AG04450 (cell line): Measurements from ENCODE around the gene DEFB124. TPM values are rescaled to one million over a fixed set of nuclear protein-coding genes. Genes with fewer than 3 reads are reported as not detected.
"Not testable (repeated sequence)": the region's sequence is repeated elsewhere in the genome, so short reads cannot be mapped to it uniquely, and the experiment has no call there.

ENCODE experiments used
- CTCF ChIA-PET: fragments of 300-600, 350-600 bp; formaldehyde crosslinking; extraction: SDS; loops from one replicate; lab custom pipeline; 2022; ENCODE audit warnings: antibody characterized with exemption, inconsistent platforms; lab: Charles Lee
- POLR2A ChIA-PET: fragments of 350-600 bp; formaldehyde crosslinking; extraction: SDS; loops from one replicate; lab custom pipeline; 2021; ENCODE audit warnings: antibody characterized with exemption, inconsistent platforms; lab: Yijun Ruan, JAX
- DNase-seq: peaks from one replicate; pipeline ENCODE4 v3.0.0-alpha.2; 2011; ENCODE audit warnings: low read depth, low spot score
- H3K27ac ChIP-seq: one replicate; pipeline ENCODE4 v1.5.1; 2012; ENCODE audit warnings: low read depth, low read length, control low read depth
- H3K27me3 ChIP-seq: one replicate; pipeline ENCODE4 v1.6.0; 2012; ENCODE audit warnings: low read length; ENCODE audit not compliant: control insufficient read depth, insufficient read depth
- H3K4me3 ChIP-seq: 2 replicates; pipeline ENCODE4 v1.5.1; 2011; ENCODE audit warnings: mild to moderate bottlenecking, low read depth, low read length, control low read depth
- H3K9me3 ChIP-seq: 2 replicates; pipeline ENCODE4 v1.5.1; 2012; ENCODE audit warnings: low read length; ENCODE audit not compliant: control insufficient read depth, insufficient read depth
- CTCF ChIP-seq: IDR thresholded peaks from 2 replicates; pipeline ENCODE4 v1.5.1; 2011; ENCODE audit warnings: low read depth, low read length, control low read depth, inconsistent platforms
- polyA minus RNA-seq: library from RNA; depleted of rRNA, polyadenylated mRNA; stranded (reverse); fragments of >200 nt; gene quantifications from 2 replicates; pipeline ENCODE4 v1.2.3, GENCODE V29; 2011; rRNA and poly(A)+ RNA removed
- polyA plus RNA-seq: library from polyadenylated mRNA; depleted of rRNA; stranded (reverse); fragments of >200 nt; gene quantifications from 2 replicates; pipeline ENCODE4 v1.2.3, GENCODE V29; 2011; rRNA removed

Gene DEFB124
- polyA plus RNA-seq (not detected in 2 replicates), polyA minus RNA-seq (not detected in 2 replicates)

GRCh38 chr20:31474758-31475427 is at the start of gene DEFB124, which contains the start of gene REM1:
TSS of gene DEFB124 (minus strand) at chr20:31475127. CDS start at chr20:31473013, 2,114 bp downstream.
TSS of gene REM1 (plus strand) at chr20:31475288. CDS start at chr20:31476446, 1,158 bp downstream.
- POLR2A ChIA-PET, result no interaction called here
- no peak for DNase-seq
- Histone ChIP-seq H3K27me3 (peaks cover 31% of the 10 kb centered on the region), H3K9me3 (no peaks in the 10 kb centered on the region; the same call in 1 of the 2 replicates), H3K4me3 (no peak within 1 kb of the TSS), H3K27ac (no peak within 1 kb of the TSS)
- CTCF ChIA-PET, result interaction anchor here (2.8 to 3.5 kb wide), 2 partner anchors 15 to 28 kb away, joined by 11 to 20 read pairs; no protein-coding TSS in a partner anchor
- TF ChIP-seq CTCF, result no peak

- no peak overlapping the region for H3K4me3 ChIP-seq
- CTCF ChIA-PET, result interaction anchor here (1.7 kb wide), 1 partner anchor 39 kb away, joined by 4 read pairs; no protein-coding TSS in a partner anchor
- no peaks in the 10 kb centered on the region for H3K27me3 ChIP-seq
- no peak for DNase-seq
- no peak for TF ChIP-seq CTCF
- POLR2A ChIA-PET, result interaction anchor here (0.6 kb wide), 2 partner anchors 12 to 20 kb away, joined by 3 to 6 read pairs; no protein-coding TSS in a partner anchor
- peak overlapping the region; percentile 31 for H3K27ac ChIP-seq
- no peaks in the 10 kb centered on the region for H3K9me3 ChIP-seq
Observed at GRCh38 chr20:31523361-31524283, 48.7 kb upstream of the DEFB124 start.

GRCh38 chr20:31522731-31523130 is 47.8 kb upstream of the DEFB124 start:
- CTCF ChIA-PET, result interaction anchor here (0.9 to 1.7 kb wide), 2 partner anchors 8 to 40 kb away, joined by 3 to 4 read pairs; partner anchors contain the start of gene HM13
- H3K27me3 ChIP-seq, result no peaks in the 10 kb centered on the region
- no peak overlapping the region for H3K27ac ChIP-seq
- no peak for TF ChIP-seq CTCF
- no peaks in the 10 kb centered on the region for H3K9me3 ChIP-seq
- H3K4me3 ChIP-seq, result no peak overlapping the region
- POLR2A ChIA-PET, result interaction anchor here (0.6 kb wide), 1 partner anchor 21 kb away, joined by 3 read pairs; no protein-coding TSS in a partner anchor
- no peak for DNase-seq

- POLR2A ChIA-PET, result interaction anchor here (0.7 kb wide), 1 partner anchor 34 kb away, joined by 3 read pairs; no protein-coding TSS in a partner anchor
- CTCF ChIA-PET, result interaction anchor here (1.2 to 1.8 kb wide), 5 partner anchors 18 to 91 kb away, joined by 4 to 23 read pairs (median 5); no protein-coding TSS in a partner anchor
- not testable (repeated sequence) for H3K9me3 ChIP-seq, DNase-seq, H3K27ac ChIP-seq, H3K27me3 ChIP-seq, H3K4me3 ChIP-seq
Observed at GRCh38 chr20:31521267-31521666, 46.3 kb upstream of the DEFB124 start.

- peak; percentile 36 for TF ChIP-seq CTCF
- POLR2A ChIA-PET, result interaction anchor here (1.0 kb wide), 1 partner anchor 95 kb away, joined by 3 read pairs; no protein-coding TSS in a partner anchor
- CTCF ChIA-PET, result interaction anchor here (1.2 kb wide), 1 partner anchor 95 kb away, joined by 5 read pairs; no protein-coding TSS in a partner anchor
- Histone ChIP-seq H3K27me3 (no peaks in the 10 kb centered on the region), H3K27ac (peak overlapping the region; percentile 11), H3K4me3 (no peak overlapping the region), H3K9me3 (peaks cover 2% of the 10 kb centered on the region; the same call in 1 of the 2 replicates)
- DNase-seq, result no peak
Observed at GRCh38 chr20:31517373-31517772, 42.4 kb upstream of the DEFB124 start.
